HEK293 (cell line): ENCODE results near the gene ALG6.

Experiments used
- CTCF ChIA-PET: fragments of 350-600 bp; formaldehyde crosslinking; extraction: SDS; loops from one replicate; lab custom pipeline; 2021; ENCODE audit warnings: antibody characterized with exemption; lab: Yijun Ruan, JAX
- POLR2A ChIA-PET: fragments of 300-600 bp; formaldehyde crosslinking; extraction: SDS; loops from one replicate; lab custom pipeline; 2020; ENCODE audit warnings: antibody characterized with exemption, inconsistent platforms; lab: Yijun Ruan, JAX
- H3K27ac ChIP-seq: fragments of 200-500 bp; sonication (Bioruptor generic); 2 replicates; pipeline ENCODE4 v1.5.1; 2014; ENCODE audit warnings: low read depth, low read length, control low read depth, inconsistent platforms; ENCODE audit errors: extremely low read depth
- H3K36me3 ChIP-seq, 2 experiments: fragments of 200-500 bp in 1 of 2; sonication (Bioruptor generic) in 1 of 2; 1 replicate in 1 of 2; 2 replicates in 1 of 2; pipeline ENCODE4 v1.5.1; 2014 to 2017; ENCODE audit warnings: inconsistent platforms in 2 of 2, low read length in 2 of 2; ENCODE audit not compliant: control insufficient read depth in 2 of 2, insufficient read depth in 1 of 2
- H3K4me1 ChIP-seq: fragments of 200-500 bp; sonication (Bioruptor generic); 2 replicates; pipeline ENCODE4 v1.5.1; 2014; ENCODE audit warnings: mild to moderate bottlenecking, low read length, inconsistent platforms; ENCODE audit not compliant: control insufficient read depth, insufficient read depth
- H3K4me3 ChIP-seq: 2 replicates; pipeline ENCODE4 v1.5.1; 2011; ENCODE audit warnings: low read depth, mild to moderate bottlenecking, control low read depth, low read length, moderate library complexity
- H3K9me3 ChIP-seq: fragments of 200-500 bp; sonication (Bioruptor generic); 2 replicates; pipeline ENCODE4 v1.5.1; 2014; ENCODE audit warnings: low read depth, low read length, inconsistent platforms; ENCODE audit not compliant: control insufficient read depth, insufficient read depth
- BCL11B ChIP-seq: fragments of 450-650 bp; formaldehyde crosslinking; IDR thresholded peaks from 2 replicates; pipeline ENCODE4 v1.5.1; 2016; ENCODE audit warnings: low read depth, missing biosample characterization, missing genetic modification characterization
- KLF10 ChIP-seq: fragments of 450-650 bp; IDR thresholded peaks from 2 replicates; pipeline ENCODE4 v1.5.1; 2018; ENCODE audit warnings: missing biosample characterization, mild to moderate bottlenecking, missing genetic modification characterization
- MEIS1 ChIP-seq: sonication (generic); formaldehyde crosslinking; IDR thresholded peaks from 2 replicates; pipeline ENCODE4 v1.8.1; 2022; ENCODE audit warnings: missing genetic modification reagents, mild to moderate bottlenecking, borderline replicate concordance
- MYNN ChIP-seq: fragments of 450-650 bp; formaldehyde crosslinking; IDR thresholded peaks from 2 replicates; pipeline ENCODE4 v1.5.1; 2016; ENCODE audit warnings: missing biosample characterization, missing genetic modification characterization, borderline replicate concordance
- PRDM1 ChIP-seq: fragments of 450-650 bp; formaldehyde crosslinking; IDR thresholded peaks from 2 replicates; pipeline ENCODE4; 2016; ENCODE audit warnings: missing biosample characterization, missing genetic modification characterization
- ZNF112 ChIP-seq: fragments of 450-650 bp; formaldehyde crosslinking; IDR thresholded peaks from 2 replicates; pipeline ENCODE4 v1.5.0; 2017; ENCODE audit warnings: missing biosample characterization, missing genetic modification characterization
- ZNF16 ChIP-seq: fragments of 450-650 bp; formaldehyde crosslinking; IDR thresholded peaks from 2 replicates; pipeline ENCODE4 v1.5.1; 2016; ENCODE audit warnings: low read depth, missing biosample characterization, missing genetic modification characterization
- ZNF248 ChIP-seq: fragments of 450-650 bp; formaldehyde crosslinking; IDR thresholded peaks from 2 replicates; pipeline ENCODE4 v1.5.1; 2017; ENCODE audit warnings: missing biosample characterization, missing genetic modification characterization
- ZNF391 ChIP-seq: fragments of 450-650 bp; formaldehyde crosslinking; IDR thresholded peaks from 2 replicates; pipeline ENCODE4 v1.5.1; 2016; ENCODE audit warnings: low read depth, missing biosample characterization, missing genetic modification characterization, borderline replicate concordance
- ZNF416 ChIP-seq: fragments of 450-650 bp; formaldehyde crosslinking; IDR thresholded peaks from 2 replicates; pipeline ENCODE4 v1.5.1; 2016; ENCODE audit warnings: missing biosample characterization, missing genetic modification characterization
- ZNF423 ChIP-seq: fragments of 450-650 bp; formaldehyde crosslinking; IDR thresholded peaks from 2 replicates; pipeline ENCODE4 v1.5.1; 2016; ENCODE audit warnings: missing biosample characterization, missing genetic modification characterization
- ZNF426 ChIP-seq: fragments of 450-650 bp; formaldehyde crosslinking; IDR thresholded peaks from 2 replicates; pipeline ENCODE4 v1.5.1; 2017; ENCODE audit warnings: missing biosample characterization, missing genetic modification characterization, mild to moderate bottlenecking, inconsistent platforms, moderate library complexity
- ZNF529 ChIP-seq: fragments of 450-650 bp; formaldehyde crosslinking; IDR thresholded peaks from 2 replicates; pipeline ENCODE4 v1.5.1; 2017; ENCODE audit warnings: missing genetic modification characterization, missing biosample characterization; ENCODE audit not compliant: insufficient replicate concordance
- ZNF623 ChIP-seq: fragments of 450-650 bp; formaldehyde crosslinking; IDR thresholded peaks from 2 replicates; pipeline ENCODE4 v1.5.1; 2016; ENCODE audit warnings: missing biosample characterization, missing genetic modification characterization
- ZNF677 ChIP-seq: fragments of 450-650 bp; IDR thresholded peaks from 2 replicates; pipeline ENCODE4 v1.5.0; 2018; ENCODE audit warnings: missing biosample characterization, mild to moderate bottlenecking, missing genetic modification characterization, moderate library complexity
- ZNF701 ChIP-seq: fragments of 450-650 bp; formaldehyde crosslinking; IDR thresholded peaks from 2 replicates; pipeline ENCODE4 v1.5.1; 2016; ENCODE audit warnings: missing biosample characterization, missing genetic modification characterization
- ZNF768 ChIP-seq: fragments of 450-650 bp; formaldehyde crosslinking; IDR thresholded peaks from 2 replicates; pipeline ENCODE4 v1.5.1; 2018; ENCODE audit warnings: missing biosample characterization, mild to moderate bottlenecking, missing genetic modification characterization
- ZNF785 ChIP-seq: fragments of 450-650 bp; formaldehyde crosslinking; IDR thresholded peaks from 2 replicates; pipeline ENCODE4 v1.5.1; 2016; ENCODE audit warnings: missing biosample characterization, missing genetic modification characterization
- TF ChIP-seq, protein P1 (sequence below): fragments of 450-650 bp; formaldehyde crosslinking; IDR thresholded peaks from 2 replicates; pipeline ENCODE4 v1.5.1; 2016; ENCODE audit warnings: missing biosample characterization, missing genetic modification characterization
- TF ChIP-seq, protein P2 (sequence below): fragments of 450-650 bp; formaldehyde crosslinking; IDR thresholded peaks from 2 replicates; pipeline ENCODE4 v1.5.1; 2016; ENCODE audit warnings: missing biosample characterization, missing genetic modification characterization
- TF ChIP-seq, protein P3 (sequence below): fragments of 450-650 bp; formaldehyde crosslinking; IDR thresholded peaks from 2 replicates; pipeline ENCODE4 v1.5.1; 2016; ENCODE audit warnings: missing biosample characterization, missing genetic modification characterization
- TF ChIP-seq, protein P4 (sequence below): fragments of 450-650 bp; formaldehyde crosslinking; conservative IDR thresholded peaks from 2 replicates; pipeline ENCODE4 v1.5.1; 2016; ENCODE audit warnings: low read depth, missing biosample characterization, missing genetic modification characterization

The ALG6 gene

GRCh38 chr1:63423649-63424048 lies 56.2 kb downstream of the ALG6 start (continued):
- TF ChIP-seq, protein P1, sequence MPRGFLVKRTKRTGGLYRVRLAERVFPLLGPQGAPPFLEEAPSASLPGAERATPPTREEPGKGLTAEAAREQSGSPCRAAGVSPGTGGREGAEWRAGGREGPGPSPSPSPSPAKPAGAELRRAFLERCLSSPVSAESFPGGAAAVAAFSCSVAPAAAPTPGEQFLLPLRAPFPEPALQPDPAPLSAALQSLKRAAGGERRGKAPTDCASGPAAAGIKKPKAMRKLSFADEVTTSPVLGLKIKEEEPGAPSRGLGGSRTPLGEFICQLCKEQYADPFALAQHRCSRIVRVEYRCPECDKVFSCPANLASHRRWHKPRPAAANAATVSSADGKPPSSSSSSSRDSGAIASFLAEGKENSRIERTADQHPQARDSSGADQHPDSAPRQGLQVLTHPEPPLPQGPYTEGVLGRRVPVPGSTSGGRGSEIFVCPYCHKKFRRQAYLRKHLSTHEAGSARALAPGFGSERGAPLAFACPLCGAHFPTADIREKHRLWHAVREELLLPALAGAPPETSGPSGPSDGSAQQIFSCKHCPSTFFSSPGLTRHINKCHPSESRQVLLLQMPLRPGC: no peak
- TF ChIP-seq, protein P2, sequence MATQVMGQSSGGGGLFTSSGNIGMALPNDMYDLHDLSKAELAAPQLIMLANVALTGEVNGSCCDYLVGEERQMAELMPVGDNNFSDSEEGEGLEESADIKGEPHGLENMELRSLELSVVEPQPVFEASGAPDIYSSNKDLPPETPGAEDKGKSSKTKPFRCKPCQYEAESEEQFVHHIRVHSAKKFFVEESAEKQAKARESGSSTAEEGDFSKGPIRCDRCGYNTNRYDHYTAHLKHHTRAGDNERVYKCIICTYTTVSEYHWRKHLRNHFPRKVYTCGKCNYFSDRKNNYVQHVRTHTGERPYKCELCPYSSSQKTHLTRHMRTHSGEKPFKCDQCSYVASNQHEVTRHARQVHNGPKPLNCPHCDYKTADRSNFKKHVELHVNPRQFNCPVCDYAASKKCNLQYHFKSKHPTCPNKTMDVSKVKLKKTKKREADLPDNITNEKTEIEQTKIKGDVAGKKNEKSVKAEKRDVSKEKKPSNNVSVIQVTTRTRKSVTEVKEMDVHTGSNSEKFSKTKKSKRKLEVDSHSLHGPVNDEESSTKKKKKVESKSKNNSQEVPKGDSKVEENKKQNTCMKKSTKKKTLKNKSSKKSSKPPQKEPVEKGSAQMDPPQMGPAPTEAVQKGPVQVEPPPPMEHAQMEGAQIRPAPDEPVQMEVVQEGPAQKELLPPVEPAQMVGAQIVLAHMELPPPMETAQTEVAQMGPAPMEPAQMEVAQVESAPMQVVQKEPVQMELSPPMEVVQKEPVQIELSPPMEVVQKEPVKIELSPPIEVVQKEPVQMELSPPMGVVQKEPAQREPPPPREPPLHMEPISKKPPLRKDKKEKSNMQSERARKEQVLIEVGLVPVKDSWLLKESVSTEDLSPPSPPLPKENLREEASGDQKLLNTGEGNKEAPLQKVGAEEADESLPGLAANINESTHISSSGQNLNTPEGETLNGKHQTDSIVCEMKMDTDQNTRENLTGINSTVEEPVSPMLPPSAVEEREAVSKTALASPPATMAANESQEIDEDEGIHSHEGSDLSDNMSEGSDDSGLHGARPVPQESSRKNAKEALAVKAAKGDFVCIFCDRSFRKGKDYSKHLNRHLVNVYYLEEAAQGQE (tag by site-specific recombination): no peak
- TF ChIP-seq ZNF416 (tag by site-specific recombination) (no peak), MYNN (tag by site-specific recombination) (no peak), PRDM1 (tag by site-specific recombination) (no peak), ZNF701 (tag by site-specific recombination) (no peak), ZNF16 (no peak)

DNA sequence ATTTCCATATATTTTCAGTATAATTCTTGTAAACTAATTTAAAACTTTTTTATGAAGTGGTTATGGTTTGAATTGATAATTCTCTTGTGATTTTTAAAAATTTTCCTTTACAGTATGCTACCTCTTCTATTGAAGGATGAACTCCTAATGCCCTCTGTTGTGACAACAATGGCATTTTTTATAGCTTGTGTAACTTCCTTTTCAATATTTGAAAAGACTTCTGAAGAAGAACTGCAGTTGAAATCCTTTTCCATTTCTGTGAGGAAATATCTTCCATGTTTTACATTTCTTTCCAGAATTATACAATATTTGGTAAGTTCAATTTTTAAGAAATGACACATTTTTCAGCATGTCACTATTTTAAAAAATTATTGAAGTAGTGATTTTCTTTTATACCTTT lies 61.4 kb downstream of the ALG6 start:
- Histone ChIP-seq H3K4me3 (no peak overlapping the region), H3K36me3 (peaks cover 15 to 16% of the 10 kb centered on the region in 2 experiments), H3K4me1 (no peaks in the 10 kb centered on the region), H3K9me3 (no peaks in the 10 kb centered on the region; the same call in 1 of the 2 replicates), H3K27ac (no peak overlapping the region)
- TF ChIP-seq, protein P3, sequence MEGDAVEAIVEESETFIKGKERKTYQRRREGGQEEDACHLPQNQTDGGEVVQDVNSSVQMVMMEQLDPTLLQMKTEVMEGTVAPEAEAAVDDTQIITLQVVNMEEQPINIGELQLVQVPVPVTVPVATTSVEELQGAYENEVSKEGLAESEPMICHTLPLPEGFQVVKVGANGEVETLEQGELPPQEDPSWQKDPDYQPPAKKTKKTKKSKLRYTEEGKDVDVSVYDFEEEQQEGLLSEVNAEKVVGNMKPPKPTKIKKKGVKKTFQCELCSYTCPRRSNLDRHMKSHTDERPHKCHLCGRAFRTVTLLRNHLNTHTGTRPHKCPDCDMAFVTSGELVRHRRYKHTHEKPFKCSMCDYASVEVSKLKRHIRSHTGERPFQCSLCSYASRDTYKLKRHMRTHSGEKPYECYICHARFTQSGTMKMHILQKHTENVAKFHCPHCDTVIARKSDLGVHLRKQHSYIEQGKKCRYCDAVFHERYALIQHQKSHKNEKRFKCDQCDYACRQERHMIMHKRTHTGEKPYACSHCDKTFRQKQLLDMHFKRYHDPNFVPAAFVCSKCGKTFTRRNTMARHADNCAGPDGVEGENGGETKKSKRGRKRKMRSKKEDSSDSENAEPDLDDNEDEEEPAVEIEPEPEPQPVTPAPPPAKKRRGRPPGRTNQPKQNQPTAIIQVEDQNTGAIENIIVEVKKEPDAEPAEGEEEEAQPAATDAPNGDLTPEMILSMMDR (tag by site-specific recombination): no peak
- TF ChIP-seq KLF10 (tag by site-specific recombination) (no peak), ZNF248 (tag by site-specific recombination) (no peak), ZNF677 (tag by site-specific recombination) (no peak)
- CTCF ChIA-PET: no interaction called here
- POLR2A ChIA-PET: no interaction called here

GRCh38 chr1:63429281-63429680 lies 61.9 kb downstream of the ALG6 start:
- ChIA-PET CTCF (no interaction called here), POLR2A (no interaction called here)
- Histone ChIP-seq H3K4me1 (no peaks in the 10 kb centered on the region), H3K4me3 (no peak overlapping the region), H3K27ac (no peak overlapping the region), H3K36me3 (peaks cover 15 to 16% of the 10 kb centered on the region in 2 experiments), H3K9me3 (no peaks in the 10 kb centered on the region; the same call in 1 of the 2 replicates)
- TF ChIP-seq ZNF529 (tag by site-specific recombination): no peak
- no peak for TF ChIP-seq BCL11B (tag by site-specific recombination)
- TF ChIP-seq MEIS1 (CRISPR knock-in tag): no peak
- TF ChIP-seq ZNF423 (tag by site-specific recombination): no peak
- TF ChIP-seq ZNF785 (tag by site-specific recombination): no peak
- TF ChIP-seq ZNF768 (tag by site-specific recombination): no peak
- TF ChIP-seq ZNF623: no peak
- no peak for TF ChIP-seq ZNF391 (tag by site-specific recombination)
- TF ChIP-seq, protein P4, sequence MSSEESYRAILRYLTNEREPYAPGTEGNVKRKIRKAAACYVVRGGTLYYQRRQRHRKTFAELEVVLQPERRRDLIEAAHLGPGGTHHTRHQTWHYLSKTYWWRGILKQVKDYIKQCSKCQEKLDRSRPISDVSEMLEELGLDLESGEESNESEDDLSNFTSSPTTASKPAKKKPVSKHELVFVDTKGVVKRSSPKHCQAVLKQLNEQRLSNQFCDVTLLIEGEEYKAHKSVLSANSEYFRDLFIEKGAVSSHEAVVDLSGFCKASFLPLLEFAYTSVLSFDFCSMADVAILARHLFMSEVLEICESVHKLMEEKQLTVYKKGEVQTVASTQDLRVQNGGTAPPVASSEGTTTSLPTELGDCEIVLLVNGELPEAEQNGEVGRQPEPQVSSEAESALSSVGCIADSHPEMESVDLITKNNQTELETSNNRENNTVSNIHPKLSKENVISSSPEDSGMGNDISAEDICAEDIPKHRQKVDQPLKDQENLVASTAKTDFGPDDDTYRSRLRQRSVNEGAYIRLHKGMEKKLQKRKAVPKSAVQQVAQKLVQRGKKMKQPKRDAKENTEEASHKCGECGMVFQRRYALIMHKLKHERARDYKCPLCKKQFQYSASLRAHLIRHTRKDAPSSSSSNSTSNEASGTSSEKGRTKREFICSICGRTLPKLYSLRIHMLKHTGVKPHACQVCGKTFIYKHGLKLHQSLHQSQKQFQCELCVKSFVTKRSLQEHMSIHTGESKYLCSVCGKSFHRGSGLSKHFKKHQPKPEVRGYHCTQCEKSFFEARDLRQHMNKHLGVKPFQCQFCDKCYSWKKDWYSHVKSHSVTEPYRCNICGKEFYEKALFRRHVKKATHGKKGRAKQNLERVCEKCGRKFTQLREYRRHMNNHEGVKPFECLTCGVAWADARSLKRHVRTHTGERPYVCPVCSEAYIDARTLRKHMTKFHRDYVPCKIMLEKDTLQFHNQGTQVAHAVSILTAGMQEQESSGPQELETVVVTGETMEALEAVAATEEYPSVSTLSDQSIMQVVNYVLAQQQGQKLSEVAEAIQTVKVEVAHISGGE (tag by site-specific recombination): no peak
- TF ChIP-seq ZNF112 (tag by site-specific recombination): no peak
- no peak for TF ChIP-seq ZNF426 (tag by site-specific recombination)
